Stimulated activated CD8-positive, alpha-beta memory T cell treated with anti-CD3 and anti-CD28 coated beads, Interleukin-4, amount 100 ng/mL, for 1 hour (primary cell): ENCODE measurements around the gene PPP1R3C.

Source experiments
- DNase-seq, 2 donors: peaks; one replicate each; pipeline ENCODE4 v3.0.0-alpha.2; 2020; ENCODE audit warnings: low read depth in 2 of 2, low spot score in 1 of 2

Gene PPP1R3C

GRCh38 chr10:91601212-91601611 lies 31.7 kb downstream of the PPP1R3C start:
- DNase-seq: no peak

- no peak for DNase-seq
Measured at GRCh38 chr10:91598211-91598977, 34.5 kb downstream of the PPP1R3C start.

- DNase-seq: no peak
Measured at GRCh38 chr10:91597197-91597881, 35.5 kb downstream of the PPP1R3C start.

GRCh38 chr10:91596825-91597196 lies 36.1 kb downstream of the PPP1R3C start:
- DNase-seq: no peak

- DNase-seq: no peak
Measured at GRCh38 chr10:91593834-91594233, 39.0 kb downstream of the PPP1R3C start.

GRCh38 chr10:91593366-91593765 lies 39.5 kb downstream of the PPP1R3C start:
- DNase-seq: no peak

- DNase-seq: no peak
Measured at GRCh38 chr10:91592266-91592975, 40.5 kb downstream of the PPP1R3C start.

GRCh38 chr10:91591797-91592174 lies 41.1 kb downstream of the PPP1R3C start:
- no peak for DNase-seq

GRCh38 chr10:91590904-91591796 lies 41.7 kb downstream of the PPP1R3C start:
- no peak for DNase-seq

GRCh38 chr10:91590142-91590903 lies 42.5 kb downstream of the PPP1R3C start:
- DNase-seq: no peak

- no peak for DNase-seq
Measured at GRCh38 chr10:91589658-91590035, 43.2 kb downstream of the PPP1R3C start.

GRCh38 chr10:91589015-91589657 lies 43.7 kb downstream of the PPP1R3C start:
- no peak for DNase-seq

GRCh38 chr10:91587710-91588638 lies 44.9 kb downstream of the PPP1R3C start:
- DNase-seq: no peak

GRCh38 chr10:91582153-91582554 lies 50.7 kb downstream of the PPP1R3C start:
- DNase-seq: no peak

- no peak for DNase-seq
Measured at GRCh38 chr10:91579329-91579985, 53.4 kb downstream of the PPP1R3C start.
